Gastrocnemius medialis (tissue), 4 donors: ENCODE data around the gene PTGDS. TPM values are rescaled to one million over a fixed set of nuclear protein-coding genes. Genes with fewer than 3 reads are reported as not detected.

ENCODE experiments used
- ATAC-seq, 2 donors: fragments of 150-250 bp; one replicate each; pipeline ENCODE4 v1.9.1; 2016
- DNase-seq, 2 donors: peaks; one replicate each; pipeline ENCODE4 v3.0.0-alpha.2; 2019
- H3K27ac ChIP-seq, 4 donors: fragments of 200-600 bp; sonication (generic); 1 replicate in 1 of 4; 2 replicates in 3 of 4; pipeline ENCODE4 v1.5.1; 2016 to 2018; ENCODE audit warnings: mild to moderate bottlenecking in 2 of 4, moderate library complexity in 1 of 4
- H3K27me3 ChIP-seq, 3 donors: fragments of 200-600 bp; sonication (generic) in 2 of 3; 1 replicate in 1 of 3; 2 replicates in 2 of 3; pipeline versions ENCODE4 v1.5.1 to v1.6.0; 2016 to 2019; ENCODE audit warnings: mild to moderate bottlenecking in 1 of 3, moderate library complexity in 1 of 3
- H3K36me3 ChIP-seq, 2 donors: fragments of 200-600 bp; sonication (generic) in 1 of 2; one replicate each; pipeline ENCODE4 v1.5.1; 2017 to 2018
- H3K4me1 ChIP-seq, 2 donors: fragments of 200-600 bp; sonication (generic) in 1 of 2; one replicate each; pipeline ENCODE4 v1.5.1; 2016 to 2017; ENCODE audit warnings: mild to moderate bottlenecking in 2 of 2
- H3K4me3 ChIP-seq, 4 donors: fragments of 200-600 bp; sonication (generic) in 3 of 4; 1 replicate in 1 of 4; 2 replicates in 3 of 4; pipeline ENCODE4 v1.5.1; 2016 to 2019; ENCODE audit warnings: mild to moderate bottlenecking in 2 of 4
- H3K9me3 ChIP-seq, 3 donors: fragments of 200-600 bp; sonication (generic) in 2 of 3; 1 replicate in 1 of 3; 2 replicates in 2 of 3; pipeline ENCODE4 v1.5.1; 2016 to 2019
- POLR2A ChIP-seq, 2 donors: fragments of 450-650 bp; IDR thresholded peaks; one replicate each; pipeline ENCODE4 v1.6.1; 2017; ENCODE audit warnings: antibody characterized with exemption in 2 of 2, mild to moderate bottlenecking in 2 of 2, moderate library complexity in 2 of 2
- in situ Hi-C, 4 donors: fragments of 200-750 bp; cut with MboI; loops; one replicate each; pipeline versions ENCODE4 v1.15.0 to v1.8.0; 2017; ENCODE audit warnings: low sequenced_read_pairs in 4 of 4
- intact Hi-C: fragments of 100-400 bp; cut with DNase I; formaldehyde crosslinking; loops from one replicate; pipeline ENCODE4 v1.15.1; 2023; ENCODE audit warnings: low total_unique reads
- total RNA-seq, 4 donors: library from RNA; depleted of rRNA; stranded (reverse); fragments of >200 nt; gene quantifications; one replicate each; pipeline versions ENCODE4 v1.1.0 to v1.2.3, GENCODE V29; 2016
- TF ChIP-seq, protein P1 (sequence below), 5 experiments: fragments of 450-650 bp in 3 of 5; fragments of 200-600 bp in 2 of 5; sonication (generic) in 2 of 5; IDR thresholded peaks in 4 of 5; conservative IDR thresholded peaks in 1 of 5; 1 replicate in 4 of 5; 2 replicates in 1 of 5; pipeline ENCODE4 v1.5.1; 2016 to 2019; ENCODE audit warnings: antibody characterized with exemption in 5 of 5, mild to moderate bottlenecking in 3 of 5, moderate library complexity in 3 of 5

PTGDS gene
- total RNA-seq, 4 donors from 2014 or later, result 2.3 to 35.2 (median 27.0) TPM

DNA sequence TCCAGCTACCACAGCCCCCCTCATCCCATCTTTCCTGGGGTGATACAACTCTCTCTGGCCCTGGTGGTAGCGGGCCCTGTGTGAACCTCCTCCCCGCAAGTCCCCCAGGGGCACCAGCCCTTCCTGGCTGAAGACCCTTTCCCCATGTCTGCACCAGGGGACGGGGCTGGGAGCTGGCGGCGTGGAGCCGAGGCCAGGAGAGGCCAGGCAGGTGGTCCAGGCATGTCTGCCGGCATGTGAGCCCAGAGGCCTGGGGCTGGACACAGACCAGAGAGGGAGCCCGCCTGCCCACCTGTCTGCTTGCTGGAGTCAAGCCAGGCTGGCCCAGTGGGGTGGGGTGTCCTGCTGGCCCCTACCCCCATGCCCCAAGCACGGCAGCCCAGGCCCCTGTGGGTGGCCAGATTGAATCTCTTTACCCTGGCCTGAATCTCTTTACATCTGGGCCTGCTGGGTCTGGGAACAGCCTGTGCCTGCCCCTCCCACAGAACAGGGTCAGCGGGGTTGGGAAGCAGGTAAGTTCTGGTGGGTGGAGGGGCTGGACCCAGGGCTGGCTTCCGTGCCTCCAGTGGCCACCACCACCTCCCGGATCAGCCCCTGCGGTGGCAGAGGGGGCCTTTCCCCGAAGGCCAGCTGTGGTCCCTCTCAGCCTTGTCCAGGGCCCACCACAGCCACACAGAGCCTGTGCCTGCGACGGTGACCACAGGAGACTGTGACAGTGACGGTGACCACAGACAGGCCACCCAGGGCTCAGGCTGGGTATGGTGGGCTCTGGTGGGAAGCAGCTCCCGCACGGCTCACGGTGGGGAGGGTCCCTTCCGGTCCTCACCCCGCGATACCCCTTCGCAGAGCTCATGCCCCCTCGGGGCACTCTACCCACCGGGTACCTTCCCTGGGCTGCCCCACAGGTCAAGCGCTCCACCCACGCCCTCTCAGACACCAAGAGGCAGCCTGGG is 18.1 kb upstream of the PTGDS start:
- H3K27ac ChIP-seq, result no peak overlapping the region
- ATAC-seq, result no peak
- in situ Hi-C loops, result no loop called here

DNA sequence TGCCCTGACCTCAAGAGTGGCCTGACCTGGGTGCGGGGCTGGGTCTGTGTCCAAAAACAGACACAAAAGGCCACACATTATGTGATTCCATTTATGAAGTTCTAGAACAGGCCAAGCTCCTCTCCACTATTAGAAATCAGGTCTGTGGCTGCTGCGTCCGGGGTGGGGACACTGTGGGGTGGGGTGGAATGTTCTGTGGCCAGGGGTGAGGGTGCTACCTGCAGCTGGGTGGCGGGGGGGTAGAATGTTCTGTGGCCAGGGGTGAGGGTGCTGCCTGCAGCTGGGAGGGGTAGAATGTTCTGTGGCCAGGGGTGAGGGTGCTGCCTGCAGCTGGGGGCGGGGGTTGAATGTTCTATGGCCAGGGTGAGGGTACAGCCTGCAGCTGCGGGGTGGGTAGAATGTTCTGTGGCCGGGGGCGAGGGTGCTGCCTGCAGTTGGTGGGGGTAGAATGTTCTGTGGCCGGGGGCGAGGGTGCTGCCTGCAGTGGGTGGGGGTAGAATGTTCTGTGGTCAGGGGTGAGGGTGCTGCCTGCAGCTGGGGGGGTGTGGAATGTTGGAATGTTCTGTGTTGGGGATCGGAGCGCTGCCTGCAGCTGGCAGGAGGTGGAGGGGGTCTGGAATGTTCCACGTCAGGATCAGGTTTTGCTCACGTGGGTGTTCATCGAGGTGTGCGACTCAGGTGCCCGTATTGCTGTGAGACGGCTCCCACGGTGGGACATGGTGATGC is 16.9 kb upstream of the PTGDS start:
- Histone ChIP-seq H3K4me3 (no peak overlapping the region), H3K4me1 (no peaks in the 10 kb centered on the region), H3K9me3 (no peaks in the 10 kb centered on the region), H3K36me3 (no peaks in the 10 kb centered on the region), H3K27me3 (no peaks in the 10 kb centered on the region), H3K27ac (no peak overlapping the region)
- ATAC-seq, result no peak
- DNase-seq, result no peak
- no peak for TF ChIP-seq POLR2A (IDR thresholded peaks at IDR 0.05)
- TF ChIP-seq, protein P1, sequence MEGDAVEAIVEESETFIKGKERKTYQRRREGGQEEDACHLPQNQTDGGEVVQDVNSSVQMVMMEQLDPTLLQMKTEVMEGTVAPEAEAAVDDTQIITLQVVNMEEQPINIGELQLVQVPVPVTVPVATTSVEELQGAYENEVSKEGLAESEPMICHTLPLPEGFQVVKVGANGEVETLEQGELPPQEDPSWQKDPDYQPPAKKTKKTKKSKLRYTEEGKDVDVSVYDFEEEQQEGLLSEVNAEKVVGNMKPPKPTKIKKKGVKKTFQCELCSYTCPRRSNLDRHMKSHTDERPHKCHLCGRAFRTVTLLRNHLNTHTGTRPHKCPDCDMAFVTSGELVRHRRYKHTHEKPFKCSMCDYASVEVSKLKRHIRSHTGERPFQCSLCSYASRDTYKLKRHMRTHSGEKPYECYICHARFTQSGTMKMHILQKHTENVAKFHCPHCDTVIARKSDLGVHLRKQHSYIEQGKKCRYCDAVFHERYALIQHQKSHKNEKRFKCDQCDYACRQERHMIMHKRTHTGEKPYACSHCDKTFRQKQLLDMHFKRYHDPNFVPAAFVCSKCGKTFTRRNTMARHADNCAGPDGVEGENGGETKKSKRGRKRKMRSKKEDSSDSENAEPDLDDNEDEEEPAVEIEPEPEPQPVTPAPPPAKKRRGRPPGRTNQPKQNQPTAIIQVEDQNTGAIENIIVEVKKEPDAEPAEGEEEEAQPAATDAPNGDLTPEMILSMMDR (IDR thresholded peaks at IDR 0.05 in 4 of 5, conservative IDR thresholded peaks at IDR 0.05 in 1 of 5), result no peak
- intact Hi-C loops (no loop called here), in situ Hi-C loops (no loop called here)

More for the DNA sequence above, 18.1 kb upstream of the PTGDS start:
- H3K4me1 ChIP-seq, result no peaks in the 10 kb centered on the region
- no peak overlapping the region for H3K4me3 ChIP-seq
- DNase-seq, result no peak
- TF ChIP-seq POLR2A (IDR thresholded peaks at IDR 0.05), result no peak
- TF ChIP-seq, protein P1 (IDR thresholded peaks at IDR 0.05 in 4 of 5, conservative IDR thresholded peaks at IDR 0.05 in 1 of 5), result no peak
- intact Hi-C loops, result no loop called here
- H3K36me3 ChIP-seq, result no peaks in the 10 kb centered on the region
- H3K9me3 ChIP-seq, result no peaks in the 10 kb centered on the region
- no peaks in the 10 kb centered on the region for H3K27me3 ChIP-seq

DNA sequence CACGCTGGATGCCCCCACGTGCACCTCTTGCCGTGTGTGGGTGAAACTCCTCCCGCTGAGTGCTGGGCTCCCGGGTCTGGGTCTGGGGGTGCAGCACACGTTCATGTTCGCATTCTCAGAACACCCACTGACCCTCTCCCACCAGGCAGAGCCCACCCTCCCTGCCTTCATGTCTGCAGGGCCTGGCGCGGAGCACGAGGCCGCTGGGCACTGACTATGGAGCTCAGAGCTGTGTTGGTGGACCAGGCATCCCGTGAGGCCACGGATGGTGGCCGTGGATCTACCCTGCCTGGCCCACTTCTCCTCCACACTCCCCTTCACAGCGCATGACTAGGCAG is 16.4 kb upstream of the PTGDS start:
- Histone ChIP-seq H3K27ac (no peak overlapping the region), H3K4me1 (no peaks in the 10 kb centered on the region), H3K27me3 (peaks cover 0 to 3% (median 0%) of the 10 kb centered on the region in 3 donors), H3K4me3 (no peak overlapping the region), H3K36me3 (no peaks in the 10 kb centered on the region), H3K9me3 (no peaks in the 10 kb centered on the region)
- TF ChIP-seq, protein P1 (IDR thresholded peaks at IDR 0.05 in 4 of 5, conservative IDR thresholded peaks at IDR 0.05 in 1 of 5), result no peak
- no peak for TF ChIP-seq POLR2A (IDR thresholded peaks at IDR 0.05)
- intact Hi-C loops, result no loop called here
- ATAC-seq, result no peak
- DNase-seq, result no peak
- in situ Hi-C loops, result no loop called here

DNA sequence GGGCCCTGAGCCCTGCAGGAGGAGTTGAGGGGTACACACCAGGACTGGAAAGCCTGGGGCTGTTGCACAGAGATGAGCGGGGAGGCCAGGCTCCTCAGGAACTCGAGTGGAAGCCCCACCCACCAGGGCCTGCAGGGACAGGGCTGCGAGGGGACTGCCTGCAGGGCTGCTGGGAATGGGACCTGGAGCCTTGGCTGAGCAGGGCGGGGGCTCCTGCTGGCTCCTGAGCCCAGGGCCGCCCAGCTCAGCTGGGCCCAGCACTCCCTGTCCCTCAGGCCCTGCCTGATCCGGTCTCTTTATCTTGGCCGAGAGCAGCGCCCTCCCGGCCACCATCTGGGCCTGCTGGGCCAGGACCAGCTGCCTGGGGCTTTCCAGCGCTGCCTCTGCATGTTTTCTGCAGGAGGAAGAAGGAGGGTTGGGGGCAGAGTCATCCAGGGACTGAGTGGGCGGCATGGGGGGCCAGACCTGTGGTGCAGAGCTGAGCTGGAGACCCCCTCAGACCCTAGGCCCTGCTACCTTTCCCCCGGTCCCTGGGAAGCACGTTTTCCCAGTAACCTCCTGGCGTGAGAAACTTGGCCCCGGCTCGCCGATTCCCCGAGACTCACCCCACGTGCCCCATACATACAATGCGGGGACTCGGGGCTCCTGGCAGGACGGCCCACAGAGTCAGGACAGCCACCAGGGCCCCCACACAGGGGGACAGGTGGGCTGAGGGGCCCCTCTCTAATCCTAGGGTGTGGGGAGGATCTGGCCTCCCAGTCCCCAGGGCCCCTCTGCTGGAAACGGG is 15.8 kb upstream of the PTGDS start:
- no peak overlapping the region for H3K27ac ChIP-seq
- DNase-seq (no peak), ATAC-seq (no peak)
- H3K4me1 ChIP-seq, result no peaks in the 10 kb centered on the region
- no peaks in the 10 kb centered on the region for H3K9me3 ChIP-seq
- TF ChIP-seq, protein P1 (IDR thresholded peaks at IDR 0.05 in 4 of 5, conservative IDR thresholded peaks at IDR 0.05 in 1 of 5), result no peak
- TF ChIP-seq POLR2A (IDR thresholded peaks at IDR 0.05), result no peak
- H3K27me3 ChIP-seq, result peaks cover 0 to 6% (median 0%) of the 10 kb centered on the region in 3 donors
- intact Hi-C loops (no loop called here), in situ Hi-C loops (no loop called here)
- H3K4me3 ChIP-seq, result no peak overlapping the region
- H3K36me3 ChIP-seq, result no peaks in the 10 kb centered on the region
